Ovary (tissue), 3 donors: ENCODE measurements around the gene SMCHD1.

Experiments used
- CTCF ChIP-seq, 3 donors: fragments of 450-650 bp in 2 of 3; fragments of 200-600 bp in 1 of 3; IDR thresholded peaks; one replicate each; pipeline versions ENCODE4 v1.5.1 to v1.8.0; 2016 to 2022; ENCODE audit warnings: antibody characterized with exemption in 3 of 3, mild to moderate bottlenecking in 1 of 3
- EP300 ChIP-seq: sonication (generic); formaldehyde crosslinking; IDR thresholded peaks from one replicate; pipeline ENCODE4 v1.6.1; 2017; ENCODE audit warnings: antibody characterized with exemption
- donor health status: DM: no; HTN: no; CAD: no.

- no peak for TF ChIP-seq CTCF (IDR thresholded peaks at IDR 0.05)
- no peak for TF ChIP-seq EP300
Observed at GRCh38 chr18:2655178-2655953, at the start of gene SMCHD1.
